ENCODE results near the gene CPA1.

DNA sequence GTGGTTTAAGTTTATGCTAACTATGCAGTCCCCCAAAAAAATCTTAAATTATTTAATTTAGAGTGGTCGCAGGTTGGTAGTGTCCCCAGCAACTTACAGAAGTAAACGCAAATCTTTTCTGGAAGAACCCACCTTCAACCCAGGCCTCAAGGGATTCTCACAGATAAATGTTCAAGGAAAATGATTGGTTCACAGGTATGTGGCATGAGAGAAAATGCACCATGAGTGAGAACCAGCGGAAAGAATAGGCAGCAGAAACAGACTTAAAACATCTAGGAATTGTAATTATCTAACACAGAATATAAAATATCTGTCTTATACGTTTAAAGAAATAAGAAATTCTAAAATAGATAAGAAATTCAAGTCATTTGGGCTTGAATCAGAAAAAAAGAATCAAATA is 38.4 kb upstream of the CPA1 start:
- no peak for TF ChIP-seq ZNF143 (CRISPR knock-in tag; IDR thresholded peaks at IDR 0.05)
- no peak for TF ChIP-seq BRCA1 (CRISPR knock-in tag; IDR thresholded peaks at IDR 0.05)
- no peak for TF ChIP-seq POLR2AphosphoS5 (IDR thresholded peaks at IDR 0.05; ENCODE audit: low read depth, low read length)
- TF ChIP-seq, protein P1, sequence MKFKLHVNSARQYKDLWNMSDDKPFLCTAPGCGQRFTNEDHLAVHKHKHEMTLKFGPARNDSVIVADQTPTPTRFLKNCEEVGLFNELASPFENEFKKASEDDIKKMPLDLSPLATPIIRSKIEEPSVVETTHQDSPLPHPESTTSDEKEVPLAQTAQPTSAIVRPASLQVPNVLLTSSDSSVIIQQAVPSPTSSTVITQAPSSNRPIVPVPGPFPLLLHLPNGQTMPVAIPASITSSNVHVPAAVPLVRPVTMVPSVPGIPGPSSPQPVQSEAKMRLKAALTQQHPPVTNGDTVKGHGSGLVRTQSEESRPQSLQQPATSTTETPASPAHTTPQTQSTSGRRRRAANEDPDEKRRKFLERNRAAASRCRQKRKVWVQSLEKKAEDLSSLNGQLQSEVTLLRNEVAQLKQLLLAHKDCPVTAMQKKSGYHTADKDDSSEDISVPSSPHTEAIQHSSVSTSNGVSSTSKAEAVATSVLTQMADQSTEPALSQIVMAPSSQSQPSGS (CRISPR knock-in tag; IDR thresholded peaks at IDR 0.05), result no peak
- no peak for TF ChIP-seq POLR2A (IDR thresholded peaks at IDR 0.05; ENCODE audit: insufficient read depth in 1 of 2, low read depth in 2 of 2, low read length in 2 of 2)
- TF ChIP-seq, protein P2, sequence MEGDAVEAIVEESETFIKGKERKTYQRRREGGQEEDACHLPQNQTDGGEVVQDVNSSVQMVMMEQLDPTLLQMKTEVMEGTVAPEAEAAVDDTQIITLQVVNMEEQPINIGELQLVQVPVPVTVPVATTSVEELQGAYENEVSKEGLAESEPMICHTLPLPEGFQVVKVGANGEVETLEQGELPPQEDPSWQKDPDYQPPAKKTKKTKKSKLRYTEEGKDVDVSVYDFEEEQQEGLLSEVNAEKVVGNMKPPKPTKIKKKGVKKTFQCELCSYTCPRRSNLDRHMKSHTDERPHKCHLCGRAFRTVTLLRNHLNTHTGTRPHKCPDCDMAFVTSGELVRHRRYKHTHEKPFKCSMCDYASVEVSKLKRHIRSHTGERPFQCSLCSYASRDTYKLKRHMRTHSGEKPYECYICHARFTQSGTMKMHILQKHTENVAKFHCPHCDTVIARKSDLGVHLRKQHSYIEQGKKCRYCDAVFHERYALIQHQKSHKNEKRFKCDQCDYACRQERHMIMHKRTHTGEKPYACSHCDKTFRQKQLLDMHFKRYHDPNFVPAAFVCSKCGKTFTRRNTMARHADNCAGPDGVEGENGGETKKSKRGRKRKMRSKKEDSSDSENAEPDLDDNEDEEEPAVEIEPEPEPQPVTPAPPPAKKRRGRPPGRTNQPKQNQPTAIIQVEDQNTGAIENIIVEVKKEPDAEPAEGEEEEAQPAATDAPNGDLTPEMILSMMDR (CRISPR knock-in tag; IDR thresholded peaks at IDR 0.05), result no peak
- TF ChIP-seq PCBP2 (optimal IDR thresholded peaks at IDR 0.05; ENCODE audit: low read depth, low read length, poor library complexity, severe bottlenecking), result no peak
- TF ChIP-seq EP300 (IDR thresholded peaks at IDR 0.05; ENCODE audit: low read depth in 2 of 2, low read length in 2 of 2), result no peak
- no peak for TF ChIP-seq EP300 (CRISPR knock-in tag; IDR thresholded peaks at IDR 0.05; ENCODE audit: borderline replicate concordance)
- TF ChIP-seq MXD4 (CRISPR knock-in tag; IDR thresholded peaks at IDR 0.05), result no peak
